ENCODE data around the gene NUDT17. TPM values are rescaled to one million over a fixed set of nuclear protein-coding genes. Genes with fewer than 3 reads are reported as not detected.
"Not testable (repeated sequence)": the region's sequence is repeated elsewhere in the genome, so short reads cannot be mapped to it uniquely, and the experiment has no call there.

NUDT17 gene
- total and polyA plus RNA-seq, 7 experiments from 2014 or later, result 2.9 to 7.6 (median 4.9) TPM

- Histone ChIP-seq H3K4me3 (ENCODE audit: low read length) (no peak overlapping the region), H3K27me3 (ENCODE audit: control insufficient read depth in 2 of 2, insufficient read depth in 2 of 2, low read length in 2 of 2) (no peaks in the 10 kb centered on the region), H3K9me3 (ENCODE audit: control insufficient read depth in 2 of 3, low read length in 3 of 3) (no peaks in the 10 kb centered on the region), H3K36me3 (ENCODE audit: control insufficient read depth in 2 of 3, insufficient read depth in 3 of 3, low read length in 3 of 3) (no peaks in the 10 kb centered on the region), H3K4me1 (ENCODE audit: control insufficient read depth in 2 of 2, insufficient read depth in 2 of 2, low read length in 2 of 2) (peaks cover 0 to 4% of the 10 kb centered on the region in 2 donors), H3K27ac (ENCODE audit: low read depth, low read length) (no peak overlapping the region)
- Mint-ChIP-seq H3K4me3 (no peak overlapping the region), H3K27me3 (no peaks in the 10 kb centered on the region), H3K27ac (no peak overlapping the region), H3K36me3 (peaks cover 0 to 10% (median 4%) of the 10 kb centered on the region in 5 donors), H3K4me1 (peaks cover 5 to 61% (median 45%) of the 10 kb centered on the region in 7 donors), H3K9me3 (no peaks in the 10 kb centered on the region)
- intact Hi-C loops (cut with micrococcal nuclease), result no loop called here
- ChIA-PET POLR2A (no interaction called here), CTCF (interaction anchor here (2.0 kb wide), 1 partner anchor 39 kb away, joined by 4 read pairs; the partner anchor contains the start of gene NUDT17)
- no peak for ATAC-seq
- no peak for DNase-seq
These were observed 38.6 kb upstream of the NUDT17 start for GRCh38 chr1:145806844-145807243.

- H3K4me3 Mint-ChIP-seq; H3K27me3 ChIP-seq (ENCODE audit: control insufficient read depth in 2 of 2, insufficient read depth in 2 of 2, low read length in 2 of 2); H3K9me3 ChIP-seq (ENCODE audit: control insufficient read depth in 2 of 3, low read length in 3 of 3); H3K27ac Mint-ChIP-seq; H3K4me3 ChIP-seq (ENCODE audit: low read length); DNase-seq; intact Hi-C loops (cut with micrococcal nuclease); POLR2A ChIA-PET; H3K27me3 Mint-ChIP-seq; H3K36me3 ChIP-seq (ENCODE audit: control insufficient read depth in 2 of 3, insufficient read depth in 3 of 3, low read length in 3 of 3); ATAC-seq; CTCF ChIA-PET; H3K27ac ChIP-seq (ENCODE audit: low read depth, low read length); H3K36me3 Mint-ChIP-seq; H3K9me3 Mint-ChIP-seq; H3K4me1 ChIP-seq (ENCODE audit: control insufficient read depth in 2 of 2, insufficient read depth in 2 of 2, low read length in 2 of 2): not testable (repeated sequence)
- H3K4me1 Mint-ChIP-seq, result peaks cover 0 to 20% (median 4%) of the 10 kb centered on the region in 7 donors
These were observed 32.2 kb upstream of the NUDT17 start for GRCh38 chr1:145812977-145813810.

GRCh38 chr1:145818095-145818494, 27.3 kb upstream of the NUDT17 start:
- H3K27me3 ChIP-seq (ENCODE audit: control insufficient read depth in 2 of 2, insufficient read depth in 2 of 2, low read length in 2 of 2); H3K27ac ChIP-seq (ENCODE audit: low read depth, low read length); H3K27me3 Mint-ChIP-seq; H3K27ac Mint-ChIP-seq; CTCF ChIA-PET; H3K9me3 ChIP-seq (ENCODE audit: control insufficient read depth in 2 of 3, low read length in 3 of 3); H3K4me3 ChIP-seq (ENCODE audit: low read length); POLR2A ChIA-PET; H3K4me3 Mint-ChIP-seq; H3K4me1 ChIP-seq (ENCODE audit: control insufficient read depth in 2 of 2, insufficient read depth in 2 of 2, low read length in 2 of 2); H3K36me3 ChIP-seq (ENCODE audit: control insufficient read depth in 2 of 3, insufficient read depth in 3 of 3, low read length in 3 of 3); DNase-seq; H3K9me3 Mint-ChIP-seq; H3K36me3 Mint-ChIP-seq; ATAC-seq; intact Hi-C loops (cut with micrococcal nuclease): not testable (repeated sequence)
- peaks cover 0 to 12% (median 5%) of the 10 kb centered on the region in 7 donors for H3K4me1 Mint-ChIP-seq

- H3K9me3 ChIP-seq (ENCODE audit: control insufficient read depth in 2 of 3, low read length in 3 of 3); ATAC-seq; DNase-seq; H3K4me3 ChIP-seq (ENCODE audit: low read length); H3K9me3 Mint-ChIP-seq; CTCF ChIA-PET; H3K27me3 Mint-ChIP-seq; H3K27ac ChIP-seq (ENCODE audit: low read depth, low read length); H3K27me3 ChIP-seq (ENCODE audit: control insufficient read depth in 2 of 2, insufficient read depth in 2 of 2, low read length in 2 of 2): not testable (repeated sequence)
- POLR2A ChIA-PET, result interaction anchor here (1.7 kb wide), 1 partner anchor 16 kb away, joined by 7 read pairs; no protein-coding TSS in a partner anchor
- Histone ChIP-seq H3K36me3 (ENCODE audit: control insufficient read depth in 2 of 3, insufficient read depth in 3 of 3, low read length in 3 of 3) (peaks cover 9 to 20% (median 9%) of the 10 kb centered on the region in 3 experiments), H3K4me1 (ENCODE audit: control insufficient read depth in 2 of 2, insufficient read depth in 2 of 2, low read length in 2 of 2) (peaks cover 10 to 14% of the 10 kb centered on the region in 2 donors)
- intact Hi-C loops (cut with micrococcal nuclease), result loop anchor here in 1 of 2 donors (10.0 kb wide), 1 partner anchor 48 kb away; no protein-coding TSS in a partner anchor
- peaks cover 6 to 23% (median 18%) of the 10 kb centered on the region in 5 donors for H3K36me3 Mint-ChIP-seq
- H3K4me3 Mint-ChIP-seq, result peak overlapping the region in 9 of 10 donors; percentile 35 to 100 (median 55)
- peaks cover 16 to 35% (median 28%) of the 10 kb centered on the region in 7 donors for H3K4me1 Mint-ChIP-seq
- H3K27ac Mint-ChIP-seq, result peak overlapping the region in 4 of 9 donors; percentile 91 to 97 (median 95)
These were observed 22.6 kb upstream of the NUDT17 start for GRCh38 chr1:145822779-145823331.

- H3K4me1 ChIP-seq (ENCODE audit: control insufficient read depth in 2 of 2, insufficient read depth in 2 of 2, low read length in 2 of 2), result peaks cover 10 to 14% of the 10 kb centered on the region in 2 donors
- intact Hi-C loops (cut with micrococcal nuclease), result loop anchor here (1.0 to 10.0 kb wide), 4 partner anchors 35 to 103 kb away; partner anchors contain the start of genes PIAS3 (in 2 of the 2), PEX11B (in 1 of the 2) and RBM8A (in 1 of the 2)
- H3K9me3 ChIP-seq (ENCODE audit: control insufficient read depth in 2 of 3, low read length in 3 of 3), result no peaks in the 10 kb centered on the region
- Mint-ChIP-seq H3K36me3 (peaks cover 13 to 33% (median 27%) of the 10 kb centered on the region in 5 donors), H3K4me3 (peak within 1 kb of the TSS; percentile 91 to 100 (median 98)), H3K27ac (peak within 1 kb of the TSS; percentile 91 to 98 (median 96)), H3K9me3 (no peaks in the 10 kb centered on the region), H3K27me3 (no peaks in the 10 kb centered on the region), H3K4me1 (peaks cover 19 to 43% (median 35%) of the 10 kb centered on the region in 7 donors)
- ChIA-PET POLR2A (interaction anchor here (0.5 to 1.7 kb wide), 17 partner anchors 11 to 214 kb away, joined by 3 to 15 read pairs (median 5); partner anchors contain the start of genes ANKRD34A, LIX1L, NUDT17 and PEX11B), CTCF (interaction anchor here (0.6 to 3.1 kb wide), 4 partner anchors 22 to 174 kb away, joined by 3 to 21 read pairs (median 4); partner anchors contain the start of genes ANKRD34A, NUDT17 and POLR3GL)
- ATAC-seq (peak; percentile 95), DNase-seq (peak; percentile 63 to 88 (median 82))
- no peaks in the 10 kb centered on the region for H3K27me3 ChIP-seq (ENCODE audit: control insufficient read depth in 2 of 2, insufficient read depth in 2 of 2, low read length in 2 of 2)
- H3K27ac ChIP-seq (ENCODE audit: low read depth, low read length), result peak within 1 kb of the TSS; percentile 82
- peak within 1 kb of the TSS; percentile 99 for H3K4me3 ChIP-seq (ENCODE audit: low read length)
- peaks cover 12 to 30% (median 13%) of the 10 kb centered on the region in 3 experiments for H3K36me3 ChIP-seq (ENCODE audit: control insufficient read depth in 2 of 3, insufficient read depth in 3 of 3, low read length in 3 of 3)
These were observed 21.6 kb upstream of the NUDT17 start, which contains the start of the genes POLR3C and RNF115 for GRCh38 chr1:145823565-145824498. Gene POLR3C, plus strand, starts transcription at chr1:145824200. Its CDS starts 1,577 bp downstream, at chr1:145825777. Gene RNF115, minus strand, starts transcription at chr1:145824095. Its CDS starts 222 bp downstream, at chr1:145823873.
